ENCODE measurements around the gene ACAP3.

The ACAP3 gene

DNA sequence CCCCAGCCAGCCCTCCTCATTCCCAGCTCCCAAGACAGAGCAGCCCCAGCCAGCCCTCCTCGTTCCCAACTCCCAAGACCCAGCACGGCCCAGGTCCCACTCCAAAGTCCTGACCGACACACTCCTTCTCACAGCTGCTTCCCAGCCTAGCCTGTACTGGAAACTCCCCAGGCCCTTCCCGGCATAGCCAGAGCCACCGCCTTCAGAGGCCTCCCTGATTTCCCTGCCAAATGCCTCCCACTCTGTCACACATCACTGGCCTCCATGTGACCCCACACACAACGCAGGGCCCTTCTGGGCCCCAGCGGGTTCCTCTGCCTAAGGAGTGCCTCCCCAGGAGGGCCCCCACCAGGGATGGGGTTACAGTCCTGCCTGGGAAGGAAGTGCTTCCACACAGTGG lies 36.9 kb downstream of the ACAP3 start:
- no peaks in the 10 kb centered on the region for H3K9me3 ChIP-seq (replicated peaks; ENCODE audit: low read length)
- H3K4me3 ChIP-seq (ENCODE audit: low read length), result peak overlapping the region; percentile 49
- peak overlapping the region; percentile 100 for H3K9ac ChIP-seq (ENCODE audit: low read depth, low read length)
- peaks cover 39% of the 10 kb centered on the region for H3K4me1 ChIP-seq (ENCODE audit: control insufficient read depth, insufficient read depth, low read length)
- no peaks in the 10 kb centered on the region for H3K27me3 ChIP-seq (ENCODE audit: control insufficient read depth, insufficient read depth, low read length)
- peak overlapping the region; percentile 76 for H3K4me2 ChIP-seq (ENCODE audit: low read length)
- H3K36me3 ChIP-seq (ENCODE audit: insufficient read depth, low read length), result peaks cover 36% of the 10 kb centered on the region

DNA sequence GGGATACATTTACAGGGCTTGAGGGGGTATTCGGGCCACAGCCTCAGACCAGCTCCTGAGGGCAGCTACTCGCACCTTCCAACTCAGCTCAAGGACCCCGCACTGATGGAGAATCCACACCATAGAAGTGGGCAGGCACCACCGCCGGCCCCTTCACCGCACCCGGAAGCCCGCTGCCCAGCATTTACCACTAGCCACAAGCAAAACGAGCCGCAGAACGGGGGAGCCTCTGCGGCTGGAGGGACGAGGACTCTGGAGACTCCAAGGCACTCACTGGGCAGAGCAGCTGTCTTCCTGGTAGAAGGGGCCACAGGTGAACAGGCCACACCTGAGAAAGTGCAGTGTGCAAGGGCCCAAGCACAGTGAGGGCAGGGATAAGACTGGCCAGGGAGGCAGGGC lies 39.4 kb downstream of the ACAP3 start:
- no peak overlapping the region for H3K9ac ChIP-seq (ENCODE audit: low read depth, low read length)
- no peaks in the 10 kb centered on the region for H3K9me3 ChIP-seq (replicated peaks; ENCODE audit: low read length)
- no peak overlapping the region for H3K4me3 ChIP-seq (ENCODE audit: low read length)
- no peaks in the 10 kb centered on the region for H3K27me3 ChIP-seq (ENCODE audit: control insufficient read depth, insufficient read depth, low read length)
- H3K4me1 ChIP-seq (ENCODE audit: control insufficient read depth, insufficient read depth, low read length), result peaks cover 51% of the 10 kb centered on the region
- H3K4me2 ChIP-seq (ENCODE audit: low read length), result no peak overlapping the region
- H3K36me3 ChIP-seq (ENCODE audit: insufficient read depth, low read length), result peaks cover 49% of the 10 kb centered on the region

DNA sequence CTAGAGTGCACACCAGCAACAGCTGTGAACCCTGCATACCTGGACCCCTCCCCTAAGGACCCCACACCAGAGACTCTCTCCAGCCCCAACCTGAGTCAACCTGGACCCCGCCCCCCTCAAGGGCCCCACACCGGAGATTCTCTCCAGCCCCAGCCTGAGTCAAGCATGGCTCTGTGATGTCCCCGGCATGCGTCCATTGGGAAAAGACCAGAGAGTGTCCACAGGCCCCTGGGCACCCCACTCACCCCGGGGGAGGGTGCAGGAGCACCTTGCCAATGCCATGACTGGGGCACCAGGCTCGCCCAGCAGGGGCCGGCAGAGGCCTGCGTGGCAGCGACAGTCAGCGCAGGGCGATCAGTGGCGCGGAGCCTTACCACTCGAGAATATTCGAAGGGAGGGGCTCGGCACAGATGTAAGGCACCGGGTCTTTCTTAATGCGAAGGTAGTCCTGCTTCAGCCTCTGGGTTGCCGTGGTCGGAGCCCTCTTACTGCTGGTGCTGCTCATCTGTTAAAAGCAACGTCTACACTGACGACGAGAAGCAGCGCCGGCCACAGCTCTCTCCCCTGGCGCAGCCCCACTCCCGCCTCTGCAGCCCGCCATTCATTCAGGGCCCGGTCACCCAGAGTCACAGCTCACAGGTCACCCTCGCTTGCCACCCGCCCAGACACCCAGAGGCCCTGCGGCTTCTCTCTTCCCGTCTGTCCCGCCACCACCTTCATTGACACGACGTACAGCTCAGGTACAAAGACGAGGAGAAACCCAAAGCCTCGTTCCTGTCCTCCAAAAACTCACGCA lies 40.0 kb downstream of the ACAP3 start:
- Histone ChIP-seq H3K36me3 (ENCODE audit: insufficient read depth, low read length) (peaks cover 55% of the 10 kb centered on the region), H3K4me3 (ENCODE audit: low read length) (no peak overlapping the region), H3K4me2 (ENCODE audit: low read length) (no peak overlapping the region), H3K9ac (ENCODE audit: low read depth, low read length) (no peak overlapping the region), H3K9me3 (replicated peaks; ENCODE audit: low read length) (no peaks in the 10 kb centered on the region), H3K4me1 (ENCODE audit: control insufficient read depth, insufficient read depth, low read length) (peaks cover 48% of the 10 kb centered on the region), H3K27me3 (ENCODE audit: control insufficient read depth, insufficient read depth, low read length) (no peaks in the 10 kb centered on the region)

GRCh38 chr1:1264868-1265272 lies 42.9 kb downstream of the ACAP3 start:
- Histone ChIP-seq H3K4me2 (ENCODE audit: low read length) (peak overlapping the region; percentile 69), H3K9me3 (replicated peaks; ENCODE audit: low read length) (no peaks in the 10 kb centered on the region), H3K36me3 (ENCODE audit: insufficient read depth, low read length) (peaks cover 62% of the 10 kb centered on the region), H3K9ac (ENCODE audit: low read depth, low read length) (peak overlapping the region; percentile 80), H3K4me1 (ENCODE audit: control insufficient read depth, insufficient read depth, low read length) (peaks cover 23% of the 10 kb centered on the region), H3K4me3 (ENCODE audit: low read length) (peak overlapping the region; percentile 44), H3K27me3 (ENCODE audit: control insufficient read depth, insufficient read depth, low read length) (no peaks in the 10 kb centered on the region)

GRCh38 chr1:1264026-1264425 lies 43.7 kb downstream of the ACAP3 start:
- Histone ChIP-seq H3K9ac (ENCODE audit: low read depth, low read length) (peak overlapping the region; percentile 48), H3K4me3 (ENCODE audit: low read length) (no peak overlapping the region), H3K4me1 (ENCODE audit: control insufficient read depth, insufficient read depth, low read length) (peaks cover 23% of the 10 kb centered on the region), H3K27me3 (ENCODE audit: control insufficient read depth, insufficient read depth, low read length) (no peaks in the 10 kb centered on the region), H3K9me3 (replicated peaks; ENCODE audit: low read length) (no peaks in the 10 kb centered on the region), H3K36me3 (ENCODE audit: insufficient read depth, low read length) (peaks cover 67% of the 10 kb centered on the region), H3K4me2 (ENCODE audit: low read length) (peak overlapping the region; percentile 31)

GRCh38 chr1:1262758-1263157 lies 45.0 kb downstream of the ACAP3 start:
- no peaks in the 10 kb centered on the region for H3K27me3 ChIP-seq (ENCODE audit: control insufficient read depth, insufficient read depth, low read length)
- H3K9me3 ChIP-seq (replicated peaks; ENCODE audit: low read length), result no peaks in the 10 kb centered on the region
- peaks cover 63% of the 10 kb centered on the region for H3K36me3 ChIP-seq (ENCODE audit: insufficient read depth, low read length)
- H3K4me2 ChIP-seq (ENCODE audit: low read length), result no peak overlapping the region
- no peak overlapping the region for H3K9ac ChIP-seq (ENCODE audit: low read depth, low read length)
- H3K4me3 ChIP-seq (ENCODE audit: low read length), result no peak overlapping the region
- peaks cover 27% of the 10 kb centered on the region for H3K4me1 ChIP-seq (ENCODE audit: control insufficient read depth, insufficient read depth, low read length)

DNA sequence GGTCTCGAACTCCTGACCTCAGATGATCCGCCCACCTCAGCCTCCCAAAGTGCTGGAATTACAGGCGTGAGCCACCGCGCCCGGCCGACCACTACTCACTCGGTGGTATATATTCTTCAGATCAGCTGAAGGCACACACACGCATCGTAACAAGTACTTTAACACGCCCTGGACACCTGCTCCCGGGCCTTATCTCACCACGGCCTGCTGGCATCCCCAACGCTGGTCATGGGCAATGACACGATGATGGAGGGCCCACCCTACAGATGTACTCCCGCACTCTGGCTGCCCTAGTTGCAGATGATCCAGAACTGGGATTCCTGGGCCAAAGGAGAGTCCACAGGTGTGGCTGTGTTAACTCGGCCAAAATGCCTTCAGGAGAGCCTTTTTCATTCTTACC lies 45.7 kb downstream of the ACAP3 start:
- Histone ChIP-seq H3K9ac (ENCODE audit: low read depth, low read length) (no peak overlapping the region), H3K4me3 (ENCODE audit: low read length) (no peak overlapping the region), H3K4me1 (ENCODE audit: control insufficient read depth, insufficient read depth, low read length) (peaks cover 27% of the 10 kb centered on the region), H3K36me3 (ENCODE audit: insufficient read depth, low read length) (peaks cover 57% of the 10 kb centered on the region), H3K27me3 (ENCODE audit: control insufficient read depth, insufficient read depth, low read length) (no peaks in the 10 kb centered on the region), H3K4me2 (ENCODE audit: low read length) (no peak overlapping the region), H3K9me3 (replicated peaks; ENCODE audit: low read length) (no peaks in the 10 kb centered on the region)

GRCh38 chr1:1260843-1261560 lies 46.7 kb downstream of the ACAP3 start:
- H3K4me1 ChIP-seq (ENCODE audit: control insufficient read depth, insufficient read depth, low read length), result peaks cover 24% of the 10 kb centered on the region
- no peak overlapping the region for H3K4me2 ChIP-seq (ENCODE audit: low read length)
- no peak overlapping the region for H3K9ac ChIP-seq (ENCODE audit: low read depth, low read length)
- no peak overlapping the region for H3K4me3 ChIP-seq (ENCODE audit: low read length)
- peaks cover 63% of the 10 kb centered on the region for H3K36me3 ChIP-seq (ENCODE audit: insufficient read depth, low read length)
- H3K27me3 ChIP-seq (ENCODE audit: control insufficient read depth, insufficient read depth, low read length), result no peaks in the 10 kb centered on the region
- no peaks in the 10 kb centered on the region for H3K9me3 ChIP-seq (replicated peaks; ENCODE audit: low read length)

- H3K27me3 ChIP-seq (ENCODE audit: control insufficient read depth, insufficient read depth, low read length), result no peaks in the 10 kb centered on the region
- peaks cover 15% of the 10 kb centered on the region for H3K4me1 ChIP-seq (ENCODE audit: control insufficient read depth, insufficient read depth, low read length)
- H3K4me2 ChIP-seq (ENCODE audit: low read length), result no peak overlapping the region
- H3K36me3 ChIP-seq (ENCODE audit: insufficient read depth, low read length), result peaks cover 69% of the 10 kb centered on the region
- H3K9me3 ChIP-seq (replicated peaks; ENCODE audit: low read length), result no peaks in the 10 kb centered on the region
- no peak overlapping the region for H3K4me3 ChIP-seq (ENCODE audit: low read length)
- H3K9ac ChIP-seq (ENCODE audit: low read depth, low read length), result no peak overlapping the region
Measured at GRCh38 chr1:1259951-1260600, 47.7 kb downstream of the ACAP3 start.

- peaks cover 11% of the 10 kb centered on the region for H3K4me1 ChIP-seq (ENCODE audit: control insufficient read depth, insufficient read depth, low read length)
- H3K27me3 ChIP-seq (ENCODE audit: control insufficient read depth, insufficient read depth, low read length), result no peaks in the 10 kb centered on the region
- peaks cover 70% of the 10 kb centered on the region for H3K36me3 ChIP-seq (ENCODE audit: insufficient read depth, low read length)
- H3K9ac ChIP-seq (ENCODE audit: low read depth, low read length), result no peak overlapping the region
- no peaks in the 10 kb centered on the region for H3K9me3 ChIP-seq (replicated peaks; ENCODE audit: low read length)
- no peak overlapping the region for H3K4me3 ChIP-seq (ENCODE audit: low read length)
- no peak overlapping the region for H3K4me2 ChIP-seq (ENCODE audit: low read length)
Measured at GRCh38 chr1:1259540-1259939, 48.2 kb downstream of the ACAP3 start.

- Histone ChIP-seq H3K9ac (ENCODE audit: low read depth, low read length) (no peak overlapping the region), H3K4me3 (ENCODE audit: low read length) (no peak overlapping the region), H3K36me3 (ENCODE audit: insufficient read depth, low read length) (peaks cover 68% of the 10 kb centered on the region), H3K27me3 (ENCODE audit: control insufficient read depth, insufficient read depth, low read length) (no peaks in the 10 kb centered on the region), H3K4me2 (ENCODE audit: low read length) (no peak overlapping the region), H3K9me3 (replicated peaks; ENCODE audit: low read length) (no peaks in the 10 kb centered on the region), H3K4me1 (ENCODE audit: control insufficient read depth, insufficient read depth, low read length) (peaks cover 7% of the 10 kb centered on the region)
Measured at GRCh38 chr1:1259119-1259488, 48.6 kb downstream of the ACAP3 start.

Data from skeletal muscle satellite cell (primary cell).